Mesenteric fat pad (tissue), 1 donor: ENCODE measurements around the gene DNAJC28. TPM values are rescaled to one million over a fixed set of nuclear protein-coding genes. Genes with fewer than 3 reads are reported as not detected.
A peak's percentile ranks its signal among the peaks of the same experiment; 100 is the strongest.
"Not testable (repeated sequence)": the region's sequence is repeated elsewhere in the genome, so short reads cannot be mapped to it uniquely, and the experiment has no call there.

Source experiments
- DNase-seq: peaks from one replicate; pipeline ENCODE4 v3.0.0-alpha.2; 2020; ENCODE audit warnings: low spot score
- long read RNA-seq: library from polyadenylated mRNA; unstranded; transcript quantifications from one replicate; pipeline ENCODE4 v2.0.0, GENCODE V29; 2020
- total RNA-seq: library from RNA; stranded (reverse); fragmentation: NEBNext Ultra II Directional; extraction: Animal tissue kit (Norgen Biotek cat#: 25700); gene quantifications from one replicate; pipeline ENCODE4 v1.2.1, GENCODE V29; 2021
- donor health status: DM: yes; HTN: yes; CAD: no.

DNAJC28 gene
- 1.6 TPM for total RNA-seq
- long read RNA-seq, partial matches to known transcripts = 0 of 2 reads
- long read RNA-seq, other reads (novel, unspliced or antisense) = 2 of 2 reads

- DNase-seq = peak; percentile 95
These were observed at the start of gene DNAJC28 for GRCh38 chr21:33491373-33492102. Gene DNAJC28, minus strand, starts transcription at chr21:33491716. Its CDS starts 2,323 bp downstream, at chr21:33489393.

DNA sequence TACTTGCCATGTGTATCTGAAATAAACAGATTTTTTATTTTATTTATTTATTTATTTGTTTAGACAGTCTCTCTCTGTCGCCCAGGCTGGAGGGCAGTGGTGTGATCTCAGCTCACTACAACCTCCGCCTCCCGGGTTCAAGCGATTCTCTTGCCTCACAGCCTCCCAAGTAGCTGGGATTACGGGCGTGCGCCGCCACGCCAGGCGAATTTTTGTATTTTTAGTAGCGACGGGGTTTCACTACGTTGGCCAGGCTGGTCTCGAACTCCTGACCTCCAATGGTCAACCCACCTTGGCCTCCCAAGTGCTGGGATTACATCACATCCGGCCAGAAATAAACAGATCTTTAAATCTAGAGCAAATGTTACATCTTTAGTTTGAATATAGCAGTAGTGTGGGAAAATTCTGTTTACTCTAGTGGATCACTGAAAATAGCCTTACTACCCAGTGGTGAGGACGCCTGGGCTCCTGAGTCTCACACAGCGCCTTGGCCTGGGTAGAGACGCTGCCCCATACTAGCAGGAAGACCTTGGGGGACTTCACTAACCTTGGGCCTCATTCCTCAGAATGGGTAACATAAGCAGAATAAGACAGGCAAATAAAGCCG is 49.7 kb upstream of the DNAJC28 start:
- no peak for DNase-seq

GRCh38 chr21:33540711-33541104 is 49.2 kb upstream of the DNAJC28 start:
- no peak for DNase-seq

DNA sequence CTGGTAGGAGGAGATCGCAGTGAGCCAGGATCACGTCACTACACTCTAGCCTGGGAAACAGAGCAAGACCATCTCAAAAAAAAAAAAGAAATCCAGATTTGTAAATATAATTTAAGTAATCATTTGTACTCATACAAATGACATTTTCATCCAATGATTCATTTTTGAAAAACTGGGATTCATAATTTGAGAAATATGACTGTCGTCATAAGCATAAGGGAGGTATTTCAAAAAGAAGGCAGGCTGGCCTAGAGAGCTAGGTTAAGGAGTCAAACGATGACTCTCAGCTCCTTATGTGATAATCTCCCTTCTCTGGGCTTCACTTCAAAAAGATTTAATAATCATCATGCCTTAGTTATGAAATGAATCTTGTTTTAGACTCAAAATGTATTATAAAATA is 48.1 kb upstream of the DNAJC28 start:
- no peak for DNase-seq

DNA sequence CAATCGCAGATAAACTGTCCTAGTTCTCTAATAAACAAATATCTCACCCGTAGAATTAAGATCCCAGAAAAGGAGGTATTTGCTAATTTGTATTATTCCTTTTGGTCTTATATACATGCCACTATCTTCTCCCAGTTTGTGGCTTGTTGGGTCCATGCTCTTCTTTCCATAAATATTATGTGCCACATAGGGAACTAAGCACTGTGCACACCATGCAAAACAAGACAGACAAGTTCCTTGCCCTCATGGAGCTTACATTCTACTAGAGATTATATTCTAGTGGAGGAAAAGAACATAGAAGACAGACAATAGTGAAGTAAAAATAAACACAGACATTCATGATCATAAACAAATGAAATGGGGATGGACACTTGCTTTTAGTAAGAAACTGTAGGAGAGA is 45.7 kb upstream of the DNAJC28 start:
- no peak for DNase-seq

- no peak for DNase-seq
These were observed 39.5 kb upstream of the DNAJC28 start for GRCh38 chr21:33531007-33531406.

DNA sequence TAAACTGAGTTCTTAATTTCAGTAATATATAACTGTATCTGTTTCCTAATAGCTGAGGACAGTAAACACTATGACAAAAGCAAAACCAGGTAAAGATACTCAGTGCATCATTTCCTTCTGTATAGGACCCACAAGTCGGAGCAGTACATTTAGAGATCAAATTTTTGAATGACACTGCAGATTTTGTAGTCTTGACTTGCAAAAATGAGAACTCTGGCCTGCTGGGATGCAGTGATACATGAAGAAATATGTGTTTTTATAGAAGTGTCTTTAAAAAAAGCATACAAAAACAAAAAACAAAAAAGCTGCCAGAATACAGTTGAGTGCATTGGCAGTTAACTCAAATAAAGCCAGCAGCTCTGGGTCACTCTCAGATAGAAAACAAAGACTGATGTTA is 31.4 kb upstream of the DNAJC28 start:
- no peak for DNase-seq

DNA sequence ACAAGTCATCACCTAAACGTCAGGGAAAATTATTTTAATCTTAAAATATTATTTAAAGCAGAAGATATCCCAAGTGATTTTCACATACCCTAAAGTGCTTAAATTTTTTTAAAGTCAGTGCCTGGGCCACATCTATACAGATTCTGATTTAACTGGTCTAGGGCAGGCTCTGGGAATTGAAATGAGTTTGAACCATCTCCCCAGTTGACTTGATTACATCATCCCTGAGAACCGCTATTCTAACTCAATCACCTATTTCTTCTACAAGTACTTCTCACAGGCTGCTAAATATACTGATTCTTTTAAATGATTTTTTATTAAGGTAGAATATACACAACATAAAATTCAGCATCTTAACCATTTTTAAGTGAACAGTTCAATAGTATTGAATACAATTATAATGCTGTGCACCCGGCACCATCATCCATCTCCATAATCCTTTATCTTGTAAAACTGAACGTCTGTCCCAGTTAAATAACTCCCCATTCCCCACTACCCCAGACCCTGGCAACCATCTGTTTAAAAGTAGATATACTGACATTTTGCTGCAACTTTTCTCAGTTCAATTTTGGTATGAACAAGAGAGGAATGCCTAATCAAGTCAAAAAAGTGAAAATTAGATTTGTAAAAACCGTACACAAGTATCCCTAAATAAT is 30.9 kb upstream of the DNAJC28 start:
- DNase-seq = no peak

- DNase-seq = no peak
These were observed 27.4 kb upstream of the DNAJC28 start for GRCh38 chr21:33518899-33519298.

DNA sequence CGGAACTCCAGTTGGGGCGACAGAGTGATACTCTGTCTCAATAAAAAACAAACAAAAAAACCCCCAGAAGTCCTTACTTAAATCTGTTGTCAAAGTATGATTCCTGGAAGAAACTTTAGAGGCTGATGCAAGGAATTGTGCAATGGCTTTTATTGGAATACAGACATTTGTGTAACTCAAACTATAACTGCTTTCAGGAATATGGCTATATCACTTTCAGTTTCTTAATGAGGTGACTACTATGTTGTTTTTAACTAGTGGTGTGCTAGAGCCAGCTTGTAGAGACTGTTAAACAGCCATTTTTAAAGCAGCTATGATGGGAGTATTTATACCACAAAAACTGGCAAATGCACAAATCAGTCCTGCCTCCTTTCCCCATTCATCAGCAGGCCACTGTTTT is 22.7 kb upstream of the DNAJC28 start:
- DNase-seq = no peak

DNA sequence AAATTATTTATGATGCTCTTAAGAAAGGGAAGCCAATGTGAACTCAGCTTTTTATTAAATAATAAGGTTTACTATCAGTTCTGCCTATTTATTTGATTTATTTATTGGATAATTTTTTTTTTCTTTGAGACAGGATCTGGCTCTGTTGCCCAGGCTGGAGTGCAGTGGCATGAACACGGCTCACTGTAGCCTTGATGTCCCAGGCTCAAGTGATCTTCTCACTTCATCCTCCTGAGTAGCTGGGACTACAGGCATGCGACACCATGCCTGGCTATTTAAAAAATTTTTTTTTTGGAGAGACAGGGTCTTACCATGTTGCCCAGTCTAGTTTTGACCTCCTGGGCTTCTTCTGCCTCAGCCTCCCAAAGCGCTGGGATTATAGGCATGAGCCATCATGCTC is 21.0 kb upstream of the DNAJC28 start:
- no peak for DNase-seq

GRCh38 chr21:33511639-33512038 is 20.1 kb upstream of the DNAJC28 start:
- no peak for DNase-seq

DNA sequence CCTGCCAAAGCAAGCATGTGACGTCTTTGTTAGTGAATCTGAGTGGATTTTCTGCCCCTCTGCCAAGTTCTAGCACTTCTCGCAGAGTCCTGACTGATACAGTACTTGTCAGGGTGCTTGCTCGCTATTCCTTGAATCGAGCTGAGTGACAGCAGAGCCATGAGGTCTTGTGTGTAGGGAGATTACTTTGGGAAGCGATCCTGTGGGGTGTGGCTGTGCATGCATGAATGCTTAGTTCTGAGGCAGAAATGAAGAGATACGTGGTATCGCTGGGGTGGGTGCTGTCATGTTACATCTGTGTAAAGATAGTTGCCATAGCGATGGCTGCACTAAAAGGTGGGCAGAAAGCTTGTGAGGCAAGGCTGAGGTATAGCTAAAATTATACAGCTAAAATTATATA is 19.3 kb upstream of the DNAJC28 start:
- no peak for DNase-seq

- DNase-seq = not testable (repeated sequence)
These were observed 15.5 kb upstream of the DNAJC28 start for GRCh38 chr21:33507003-33507402.

DNA sequence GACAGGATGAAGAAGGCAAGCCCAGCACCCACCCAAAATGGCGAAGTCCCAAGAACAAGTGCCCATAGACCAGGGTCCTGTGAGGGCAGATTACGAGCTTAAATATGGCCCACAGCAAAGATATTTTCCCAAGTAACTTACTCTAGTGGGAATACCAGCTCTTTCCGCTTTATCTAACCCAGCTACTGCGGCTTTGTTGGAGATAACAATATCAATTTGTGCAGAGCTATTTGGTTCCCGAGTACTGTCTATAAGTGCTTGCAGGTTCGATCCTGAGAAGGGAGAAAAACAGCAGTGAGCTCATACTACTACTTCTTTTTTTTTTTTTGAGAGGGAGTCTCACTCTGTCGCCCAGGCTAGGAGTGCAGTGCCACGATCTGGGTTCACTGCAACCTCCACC is 14.3 kb upstream of the DNAJC28 start:
- DNase-seq = no peak

GRCh38 chr21:33496345-33496744 is 4.8 kb upstream of the DNAJC28 start:
- DNase-seq = no peak

- no peak for DNase-seq
These were observed 4.2 kb upstream of the DNAJC28 start for GRCh38 chr21:33495743-33496142.

DNA sequence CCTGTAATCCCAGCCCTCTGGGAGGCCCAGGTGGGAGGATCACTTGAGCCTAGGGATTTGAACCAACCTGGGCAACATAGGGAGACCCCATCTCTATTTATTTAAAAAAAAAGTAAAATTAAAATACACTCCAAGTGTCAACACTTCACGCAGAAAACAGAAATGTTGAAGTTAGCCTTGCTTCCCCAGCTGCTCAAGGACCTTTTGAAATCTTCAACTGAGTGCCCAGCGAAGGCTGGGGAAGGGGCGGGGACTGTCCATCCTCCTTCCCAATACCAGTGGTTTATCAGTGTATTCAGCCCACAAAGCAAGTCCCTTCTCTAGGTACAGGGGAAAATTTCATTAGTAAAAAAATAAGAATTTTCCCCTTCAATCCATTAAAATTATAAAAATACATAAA is 2.2 kb upstream of the DNAJC28 start:
- no peak for DNase-seq

DNA sequence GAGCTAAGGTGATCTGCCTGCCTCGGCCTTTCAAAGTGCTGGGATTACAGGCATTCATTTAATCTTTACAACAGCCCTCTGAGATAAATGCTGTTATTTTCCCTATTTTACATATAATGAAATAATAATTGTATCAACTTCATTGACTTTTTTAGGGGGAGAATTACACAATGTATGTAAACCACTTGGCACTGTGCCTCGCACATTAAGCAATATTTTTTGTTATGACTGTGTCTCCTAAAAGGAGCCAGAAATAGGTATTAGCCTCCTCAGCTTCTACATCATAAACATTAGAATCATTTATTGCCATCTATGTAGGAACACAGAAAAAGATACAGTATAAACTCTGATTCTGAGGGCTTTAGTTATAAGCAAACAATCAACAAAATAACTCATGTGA is 1.1 kb upstream of the DNAJC28 start:
- no peak for DNase-seq

DNA sequence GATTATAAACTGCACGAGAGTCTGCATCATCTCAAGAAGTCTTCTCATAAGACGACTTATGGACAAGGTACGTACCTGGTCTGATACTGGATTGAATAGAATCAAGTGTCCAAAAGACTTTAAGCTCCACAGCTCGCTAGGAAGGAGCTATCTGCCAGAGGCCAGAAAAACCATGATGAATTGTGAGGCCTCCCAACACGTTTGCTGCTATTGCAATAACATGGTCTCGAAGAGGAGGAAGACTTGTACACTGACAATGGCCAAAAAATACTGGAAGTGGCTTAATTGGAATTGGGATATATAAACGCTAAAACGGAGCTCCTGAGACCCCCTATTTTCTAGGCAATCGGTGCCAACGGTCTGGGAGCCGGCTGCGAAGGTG is 534 bp downstream of the DNAJC28 start:
- DNase-seq = no peak

- no peak for DNase-seq
These were observed 2.6 kb downstream of the DNAJC28 start for GRCh38 chr21:33488936-33489335.

DNA sequence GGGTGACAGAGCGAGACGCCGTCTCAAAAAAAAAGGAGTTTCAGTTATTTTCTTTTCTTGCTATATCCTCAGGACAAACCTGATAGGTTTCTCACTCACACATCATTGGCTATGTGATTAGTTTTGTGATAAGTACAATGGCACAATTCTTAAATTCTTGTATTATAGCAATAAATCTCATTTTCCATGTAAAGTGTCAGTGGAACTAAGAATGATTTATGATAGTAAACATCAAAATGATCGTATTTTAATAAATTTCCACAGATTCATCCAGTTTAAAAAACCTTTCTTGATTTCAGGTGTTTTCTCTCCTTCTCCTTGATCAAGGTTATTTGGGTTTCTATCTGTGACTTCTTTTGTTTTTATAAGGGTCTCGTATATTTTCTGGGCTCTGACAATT is 3.5 kb downstream of the DNAJC28 start:
- DNase-seq = no peak
